ENCODE results near the gene MYO5C. TPM values are rescaled to one million over a fixed set of nuclear protein-coding genes. Genes with fewer than 3 reads are reported as not detected.

MYO5C gene
- total and polyA plus RNA-seq, 2 of the 13 experiments (the other 11 are each of a cell fraction or from before 2014, with no cell fraction given) = 15.7 to 23.7 TPM

DNA sequence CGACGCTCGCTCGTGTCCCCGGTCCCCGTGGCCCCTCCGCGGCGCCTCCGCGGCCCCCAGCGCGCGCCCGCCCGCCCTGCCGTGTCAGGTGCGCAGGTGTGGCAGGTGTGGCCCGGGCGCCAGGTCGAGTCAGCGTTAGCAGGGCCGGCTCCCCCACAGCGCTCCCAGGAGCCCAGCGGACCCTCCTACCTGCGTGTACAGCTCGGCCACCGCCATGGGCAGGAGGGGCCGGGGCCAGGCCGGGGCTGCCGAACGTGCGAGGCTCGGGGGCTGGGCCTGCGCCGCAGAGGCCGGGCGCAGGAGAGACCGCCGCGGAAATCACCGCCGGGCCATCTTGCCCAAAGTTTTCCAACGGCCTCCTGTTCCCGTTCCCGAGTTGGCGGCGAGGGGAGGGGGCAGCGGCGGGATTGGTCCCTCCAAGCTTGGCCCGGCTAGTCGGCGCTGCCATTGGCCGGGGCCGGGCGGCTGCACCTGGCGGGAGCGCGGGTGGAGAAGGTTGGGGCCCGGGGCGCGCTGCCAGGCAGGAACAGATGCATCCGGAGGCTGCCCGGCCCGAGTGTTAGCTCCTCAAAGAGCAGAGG lies at the start of gene MYO5C (continued):
- TF ChIP-seq, protein P1, sequence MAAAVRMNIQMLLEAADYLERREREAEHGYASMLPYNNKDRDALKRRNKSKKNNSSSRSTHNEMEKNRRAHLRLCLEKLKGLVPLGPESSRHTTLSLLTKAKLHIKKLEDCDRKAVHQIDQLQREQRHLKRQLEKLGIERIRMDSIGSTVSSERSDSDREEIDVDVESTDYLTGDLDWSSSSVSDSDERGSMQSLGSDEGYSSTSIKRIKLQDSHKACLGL (CRISPR knock-in tag; IDR thresholded peaks at IDR 0.05) = peak; percentile 77; the same call in 1 of the 2 replicates
- TF ChIP-seq HOXA5 (CRISPR knock-in tag; IDR thresholded peaks at IDR 0.05) = 0 out of 2 replicates have a peak, but pooled peaks have one; percentile 32
- no peak for TF ChIP-seq ZNF720 (CRISPR knock-in tag; IDR thresholded peaks at IDR 0.05)
- TF ChIP-seq FOSL2 (CRISPR knock-in tag; IDR thresholded peaks at IDR 0.05) = peak; percentile 32; the same call in 1 of the 2 replicates
- TF ChIP-seq MYNN (CRISPR knock-in tag; IDR thresholded peaks at IDR 0.05; ENCODE audit: low read depth) = no peak
- peak; percentile 74; the same call in 1 of the 2 replicates for TF ChIP-seq GABPB1 (CRISPR knock-in tag; IDR thresholded peaks at IDR 0.05)
- no peak for TF ChIP-seq RFX3 (CRISPR knock-in tag; IDR thresholded peaks at IDR 0.05)
- TF ChIP-seq, protein P2, sequence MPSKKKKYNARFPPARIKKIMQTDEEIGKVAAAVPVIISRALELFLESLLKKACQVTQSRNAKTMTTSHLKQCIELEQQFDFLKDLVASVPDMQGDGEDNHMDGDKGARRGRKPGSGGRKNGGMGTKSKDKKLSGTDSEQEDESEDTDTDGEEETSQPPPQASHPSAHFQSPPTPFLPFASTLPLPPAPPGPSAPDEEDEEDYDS (CRISPR knock-in tag; IDR thresholded peaks at IDR 0.05) = peak; percentile 83
- no peak for TF ChIP-seq ZNF652 (CRISPR knock-in tag; IDR thresholded peaks at IDR 0.05; ENCODE audit: borderline replicate concordance, low read depth)
- no peak; the same call in 1 of the 2 replicates for TF ChIP-seq ZNF263 (CRISPR knock-in tag; IDR thresholded peaks at IDR 0.05)
- 0 out of 2 replicates have a peak, but pooled peaks have one; percentile 49 for TF ChIP-seq ZNF225 (CRISPR knock-in tag; IDR thresholded peaks at IDR 0.05)
- no peak for TF ChIP-seq HHEX (CRISPR knock-in tag; IDR thresholded peaks at IDR 0.05)
- TF ChIP-seq ZNF569 (CRISPR knock-in tag; IDR thresholded peaks at IDR 0.05; ENCODE audit: borderline replicate concordance) = no peak
- TF ChIP-seq, protein P3, sequence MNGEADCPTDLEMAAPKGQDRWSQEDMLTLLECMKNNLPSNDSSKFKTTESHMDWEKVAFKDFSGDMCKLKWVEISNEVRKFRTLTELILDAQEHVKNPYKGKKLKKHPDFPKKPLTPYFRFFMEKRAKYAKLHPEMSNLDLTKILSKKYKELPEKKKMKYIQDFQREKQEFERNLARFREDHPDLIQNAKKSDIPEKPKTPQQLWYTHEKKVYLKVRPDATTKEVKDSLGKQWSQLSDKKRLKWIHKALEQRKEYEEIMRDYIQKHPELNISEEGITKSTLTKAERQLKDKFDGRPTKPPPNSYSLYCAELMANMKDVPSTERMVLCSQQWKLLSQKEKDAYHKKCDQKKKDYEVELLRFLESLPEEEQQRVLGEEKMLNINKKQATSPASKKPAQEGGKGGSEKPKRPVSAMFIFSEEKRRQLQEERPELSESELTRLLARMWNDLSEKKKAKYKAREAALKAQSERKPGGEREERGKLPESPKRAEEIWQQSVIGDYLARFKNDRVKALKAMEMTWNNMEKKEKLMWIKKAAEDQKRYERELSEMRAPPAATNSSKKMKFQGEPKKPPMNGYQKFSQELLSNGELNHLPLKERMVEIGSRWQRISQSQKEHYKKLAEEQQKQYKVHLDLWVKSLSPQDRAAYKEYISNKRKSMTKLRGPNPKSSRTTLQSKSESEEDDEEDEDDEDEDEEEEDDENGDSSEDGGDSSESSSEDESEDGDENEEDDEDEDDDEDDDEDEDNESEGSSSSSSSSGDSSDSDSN (CRISPR knock-in tag; IDR thresholded peaks at IDR 0.05) = peak; percentile 62
- TF ChIP-seq, protein P4, sequence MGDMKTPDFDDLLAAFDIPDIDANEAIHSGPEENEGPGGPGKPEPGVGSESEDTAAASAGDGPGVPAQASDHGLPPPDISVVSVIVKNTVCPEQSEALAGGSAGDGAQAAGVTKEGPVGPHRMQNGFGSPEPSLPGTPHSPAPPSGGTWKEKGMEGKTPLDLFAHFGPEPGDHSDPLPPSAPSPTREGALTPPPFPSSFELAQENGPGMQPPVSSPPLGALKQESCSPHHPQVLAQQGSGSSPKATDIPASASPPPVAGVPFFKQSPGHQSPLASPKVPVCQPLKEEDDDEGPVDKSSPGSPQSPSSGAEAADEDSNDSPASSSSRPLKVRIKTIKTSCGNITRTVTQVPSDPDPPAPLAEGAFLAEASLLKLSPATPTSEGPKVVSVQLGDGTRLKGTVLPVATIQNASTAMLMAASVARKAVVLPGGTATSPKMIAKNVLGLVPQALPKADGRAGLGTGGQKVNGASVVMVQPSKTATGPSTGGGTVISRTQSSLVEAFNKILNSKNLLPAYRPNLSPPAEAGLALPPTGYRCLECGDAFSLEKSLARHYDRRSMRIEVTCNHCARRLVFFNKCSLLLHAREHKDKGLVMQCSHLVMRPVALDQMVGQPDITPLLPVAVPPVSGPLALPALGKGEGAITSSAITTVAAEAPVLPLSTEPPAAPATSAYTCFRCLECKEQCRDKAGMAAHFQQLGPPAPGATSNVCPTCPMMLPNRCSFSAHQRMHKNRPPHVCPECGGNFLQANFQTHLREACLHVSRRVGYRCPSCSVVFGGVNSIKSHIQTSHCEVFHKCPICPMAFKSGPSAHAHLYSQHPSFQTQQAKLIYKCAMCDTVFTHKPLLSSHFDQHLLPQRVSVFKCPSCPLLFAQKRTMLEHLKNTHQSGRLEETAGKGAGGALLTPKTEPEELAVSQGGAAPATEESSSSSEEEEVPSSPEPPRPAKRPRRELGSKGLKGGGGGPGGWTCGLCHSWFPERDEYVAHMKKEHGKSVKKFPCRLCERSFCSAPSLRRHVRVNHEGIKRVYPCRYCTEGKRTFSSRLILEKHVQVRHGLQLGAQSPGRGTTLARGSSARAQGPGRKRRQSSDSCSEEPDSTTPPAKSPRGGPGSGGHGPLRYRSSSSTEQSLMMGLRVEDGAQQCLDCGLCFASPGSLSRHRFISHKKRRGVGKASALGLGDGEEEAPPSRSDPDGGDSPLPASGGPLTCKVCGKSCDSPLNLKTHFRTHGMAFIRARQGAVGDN (CRISPR knock-in tag; IDR thresholded peaks at IDR 0.05) = peak; percentile 88
- peak; percentile 33; the same call in 1 of the 2 replicates for TF ChIP-seq TARDBP (CRISPR knock-in tag; IDR thresholded peaks at IDR 0.05)
- TF ChIP-seq MLLT10 (CRISPR knock-in tag; IDR thresholded peaks at IDR 0.05) = no peak
- no peak for TF ChIP-seq SIN3B (IDR thresholded peaks at IDR 0.05; ENCODE audit: low read length)
- 0 out of 2 replicates have a peak, but pooled peaks have one; percentile 7 for TF ChIP-seq ZNF629 (CRISPR knock-in tag; conservative IDR thresholded peaks at IDR 0.05)
- TF ChIP-seq, protein P5, sequence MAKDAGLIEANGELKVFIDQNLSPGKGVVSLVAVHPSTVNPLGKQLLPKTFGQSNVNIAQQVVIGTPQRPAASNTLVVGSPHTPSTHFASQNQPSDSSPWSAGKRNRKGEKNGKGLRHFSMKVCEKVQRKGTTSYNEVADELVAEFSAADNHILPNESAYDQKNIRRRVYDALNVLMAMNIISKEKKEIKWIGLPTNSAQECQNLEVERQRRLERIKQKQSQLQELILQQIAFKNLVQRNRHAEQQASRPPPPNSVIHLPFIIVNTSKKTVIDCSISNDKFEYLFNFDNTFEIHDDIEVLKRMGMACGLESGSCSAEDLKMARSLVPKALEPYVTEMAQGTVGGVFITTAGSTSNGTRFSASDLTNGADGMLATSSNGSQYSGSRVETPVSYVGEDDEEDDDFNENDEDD (CRISPR knock-in tag; IDR thresholded peaks at IDR 0.05; ENCODE audit: borderline replicate concordance) = peak; percentile 86; the same call in 1 of the 2 replicates
- TF ChIP-seq PAWR (CRISPR knock-in tag; IDR thresholded peaks at IDR 0.05; ENCODE audit: borderline replicate concordance) = no peak
- TF ChIP-seq SRSF1 (optimal IDR thresholded peaks at IDR 0.05; ENCODE audit: low read depth, low read length) = no peak
- TF ChIP-seq NBN (conservative IDR thresholded peaks at IDR 0.05) = no peak
